ENCODE measurements around the gene PDE8A. TPM values are rescaled to one million over a fixed set of nuclear protein-coding genes. Genes with fewer than 3 reads are reported as not detected.

The PDE8A gene
- total RNA-seq, 1 experiment from 2014 or later: 40.0 TPM

- intact Hi-C loops (cut with micrococcal nuclease; ENCODE audit: unreplicated experiment) (no loop called here), in situ Hi-C loops (cut with HindIII; ENCODE audit: low pct_unique_long_range_greater_than_20kb, low sequenced_read_pairs) (no loop called here)
- no peaks in the 10 kb centered on the region for H3K9me3 ChIP-seq (ENCODE audit: control insufficient read depth, insufficient read depth, low read depth, low read length)
- TF ChIP-seq REST (IDR thresholded peaks at IDR 0.05; ENCODE audit: insufficient read depth in 1 of 2, low read depth in 2 of 2, low read length in 1 of 2) (no peak), POLR2AphosphoS5 (IDR thresholded peaks at IDR 0.05; ENCODE audit: low read depth, low read length) (no peak), SIN3A (IDR thresholded peaks at IDR 0.05; ENCODE audit: borderline replicate concordance, insufficient read depth, low read depth, low read length) (no peak), CTCF (IDR thresholded peaks at IDR 0.05) (no peak), TCF7L2 (IDR thresholded peaks at IDR 0.05; ENCODE audit: low read depth, low read length) (no peak)
- H3K27ac ChIP-seq (ENCODE audit: low read length): no peak overlapping the region
- H3K27me3 ChIP-seq (ENCODE audit: control insufficient read depth, insufficient read depth, low read length): no peaks in the 10 kb centered on the region
- no peaks in the 10 kb centered on the region for H3K36me3 ChIP-seq (ENCODE audit: control insufficient read depth, insufficient read depth, low read length)
- DNase-seq (ENCODE audit: low read depth, low spot score): no peak
- H3K4me1 ChIP-seq (ENCODE audit: control insufficient read depth, insufficient read depth, low read length): no peaks in the 10 kb centered on the region
- ATAC-seq: no peak
- no TSS peak for BruUV-seq (replicated peaks)
- ChIA-PET POLR2A (no interaction called here), CTCF (no interaction called here)
- H3K4me3 ChIP-seq (ENCODE audit: low read depth in 2 of 2, low read length in 2 of 2): no peak overlapping the region
Observed at GRCh38 chr15:85116494-85116893, 134.8 kb downstream of the PDE8A start.

- POLR2A ChIA-PET: no interaction called here
- no peak for DNase-seq (ENCODE audit: low read depth, low spot score)
Observed at GRCh38 chr15:85116925-85117646, 135.4 kb downstream of the PDE8A start.

More at GRCh38 chr15:85116925-85117646, 135.4 kb downstream of the PDE8A start:
- Histone ChIP-seq H3K36me3 (ENCODE audit: control insufficient read depth, insufficient read depth, low read length) (no peaks in the 10 kb centered on the region), H3K9me3 (ENCODE audit: control insufficient read depth, insufficient read depth, low read depth, low read length) (no peaks in the 10 kb centered on the region), H3K27ac (ENCODE audit: low read length) (no peak overlapping the region), H3K27me3 (ENCODE audit: control insufficient read depth, insufficient read depth, low read length) (no peaks in the 10 kb centered on the region), H3K4me3 (ENCODE audit: low read depth in 2 of 2, low read length in 2 of 2) (no peak overlapping the region), H3K4me1 (ENCODE audit: control insufficient read depth, insufficient read depth, low read length) (no peaks in the 10 kb centered on the region)
- TF ChIP-seq TCF7L2 (IDR thresholded peaks at IDR 0.05; ENCODE audit: low read depth, low read length) (no peak), REST (IDR thresholded peaks at IDR 0.05; ENCODE audit: insufficient read depth in 1 of 2, low read depth in 2 of 2, low read length in 1 of 2) (no peak), CTCF (IDR thresholded peaks at IDR 0.05) (no peak), POLR2AphosphoS5 (IDR thresholded peaks at IDR 0.05; ENCODE audit: low read depth, low read length) (no peak), SIN3A (IDR thresholded peaks at IDR 0.05; ENCODE audit: borderline replicate concordance, insufficient read depth, low read depth, low read length) (no peak)
- CTCF ChIA-PET: no interaction called here
- no TSS peak for BruUV-seq (replicated peaks)
- ATAC-seq: no peak
- intact Hi-C loops (cut with micrococcal nuclease; ENCODE audit: unreplicated experiment): no loop called here
- in situ Hi-C loops (cut with HindIII; ENCODE audit: low pct_unique_long_range_greater_than_20kb, low sequenced_read_pairs): no loop called here
